Measurements from ENCODE around the gene VTI1A.

VTI1A gene

DNA sequence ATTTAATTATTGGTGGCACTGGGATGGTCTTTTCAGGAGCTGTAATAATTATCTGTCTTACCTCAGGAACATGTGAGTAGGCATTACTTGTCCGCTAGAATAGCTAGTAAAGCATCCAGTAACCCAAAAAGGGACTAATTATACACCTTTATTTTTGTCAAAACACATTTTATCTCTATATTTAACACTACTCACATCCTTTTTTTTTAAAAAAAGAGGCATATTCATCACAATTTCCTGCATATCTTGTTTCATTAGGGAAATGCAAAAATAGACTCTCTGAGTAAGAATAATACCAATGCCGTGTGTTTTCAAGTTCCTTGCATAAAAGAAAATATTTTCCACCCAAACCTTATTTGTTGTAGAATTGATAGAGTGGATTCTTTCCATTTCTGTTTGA is 99.5 kb downstream of the VTI1A start:
- no peak for DNase-seq (ENCODE audit: low read depth)

DNA sequence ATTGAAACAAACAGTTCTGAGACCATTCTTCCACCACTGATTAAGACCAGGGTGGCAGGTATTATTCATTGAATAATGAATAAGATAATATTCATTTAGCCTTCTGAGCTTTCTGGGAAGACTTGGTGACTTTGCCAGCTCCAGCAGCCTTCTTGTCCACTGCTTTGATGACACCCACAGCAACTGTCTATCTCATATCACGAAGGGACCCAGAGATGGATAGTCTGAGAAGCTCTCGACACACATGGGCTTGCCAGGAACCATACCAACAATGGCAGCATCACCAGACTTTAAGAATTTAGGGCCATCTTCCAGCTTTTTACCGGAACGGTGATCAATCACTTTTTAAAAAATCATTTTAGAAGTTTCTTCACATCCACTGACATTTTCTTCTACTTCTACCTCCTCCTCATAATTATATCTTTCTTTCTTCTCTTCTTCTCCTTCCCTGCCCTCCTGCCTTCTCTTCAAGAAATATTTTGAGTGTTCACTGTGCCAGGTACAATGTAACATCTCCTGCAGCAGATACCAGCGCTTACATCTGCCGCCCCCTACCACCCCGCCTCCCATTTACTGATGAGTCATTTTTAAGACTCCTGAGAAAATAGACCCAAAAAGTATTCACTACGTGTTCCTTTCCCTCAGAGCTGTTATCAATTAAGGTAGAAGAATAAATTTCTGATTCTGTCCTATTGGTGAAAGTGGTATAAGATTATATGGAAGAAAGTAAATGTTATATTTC is 101.7 kb downstream of the VTI1A start:
- no peak for DNase-seq (ENCODE audit: low read depth)

DNA sequence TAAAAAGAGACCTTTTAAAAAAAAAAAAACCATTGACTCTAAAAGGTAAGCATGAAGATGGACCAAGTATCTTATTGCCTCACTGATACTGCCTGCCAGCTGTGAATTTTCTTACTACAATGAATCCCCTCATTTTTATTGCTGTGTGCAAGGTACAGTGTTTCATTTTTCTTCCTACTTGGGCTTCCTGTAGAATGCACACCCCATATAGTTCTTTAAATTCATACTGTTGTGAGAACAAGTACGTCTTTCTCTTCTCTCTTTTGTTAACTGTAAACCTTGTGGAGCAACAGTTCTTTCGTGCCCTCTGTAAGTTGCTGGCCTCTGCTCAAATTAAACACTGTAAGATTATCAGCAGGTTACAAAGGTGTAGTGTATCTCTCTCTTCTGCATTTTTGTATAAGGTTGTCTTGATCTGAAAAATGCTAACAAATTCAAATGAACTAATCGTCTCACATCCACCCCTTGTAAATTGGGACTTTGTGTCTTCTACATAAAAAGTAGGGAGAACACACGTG is 105.6 kb downstream of the VTI1A start:
- DNase-seq (ENCODE audit: low read depth) = no peak

DNA sequence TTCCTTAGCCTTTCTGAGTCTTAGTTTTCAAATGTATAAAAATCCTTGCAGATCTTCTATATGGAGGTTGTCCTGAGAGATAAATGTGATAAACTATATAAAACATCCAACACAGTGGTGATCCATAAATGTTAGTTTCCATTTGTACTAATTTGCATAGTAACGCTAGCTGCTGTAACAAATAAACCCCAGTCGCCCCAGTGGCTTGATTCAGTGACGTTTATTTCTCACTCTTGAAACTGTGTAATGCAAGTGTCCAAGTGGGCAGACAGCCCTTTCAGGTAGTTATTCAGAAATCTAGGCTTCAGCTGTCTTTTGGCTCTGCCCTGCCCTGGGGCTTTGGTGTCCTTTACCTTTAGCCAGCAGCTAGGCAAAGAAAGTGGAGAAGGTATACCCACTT is 106.3 kb downstream of the VTI1A start:
- no peak for DNase-seq (ENCODE audit: low read depth)

DNA sequence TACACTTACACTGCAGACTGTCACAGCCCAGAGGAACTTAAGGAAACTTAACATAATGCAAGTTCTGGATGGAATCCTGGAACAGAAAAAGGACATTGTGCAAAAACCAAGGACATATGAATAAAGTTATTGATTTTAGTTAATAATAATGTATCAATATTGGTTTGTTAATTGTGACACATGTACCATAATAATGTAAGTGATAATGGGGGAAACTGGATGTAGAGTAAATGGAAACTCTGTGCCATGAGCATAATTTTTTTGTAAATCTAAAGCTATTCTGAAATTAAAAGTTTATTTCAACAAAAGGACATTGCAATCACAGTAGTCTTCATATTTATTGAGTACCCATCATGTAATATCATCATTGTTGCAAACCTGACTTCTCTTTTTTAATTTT is 107.2 kb downstream of the VTI1A start:
- DNase-seq (ENCODE audit: low read depth) = no peak

DNA sequence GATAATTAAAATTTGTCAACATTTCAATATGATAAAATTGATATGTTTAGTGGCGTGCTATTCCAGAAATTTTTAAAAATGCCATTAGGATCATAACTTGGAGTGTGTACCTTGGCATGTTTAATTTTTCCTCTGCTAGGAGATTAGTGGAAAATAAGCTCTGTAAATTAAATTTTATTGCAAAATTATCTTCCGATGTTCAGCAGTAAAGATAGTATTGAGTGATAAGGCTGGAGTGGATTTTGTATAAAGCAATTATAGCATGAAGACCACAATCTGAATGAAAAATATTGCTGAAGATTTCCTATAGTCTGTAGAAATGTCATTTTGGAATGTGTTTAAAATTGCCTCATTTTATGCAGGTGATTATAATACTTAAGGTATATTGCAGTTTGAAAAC is 110.2 kb downstream of the VTI1A start:
- DNase-seq (ENCODE audit: low read depth) = no peak

DNA sequence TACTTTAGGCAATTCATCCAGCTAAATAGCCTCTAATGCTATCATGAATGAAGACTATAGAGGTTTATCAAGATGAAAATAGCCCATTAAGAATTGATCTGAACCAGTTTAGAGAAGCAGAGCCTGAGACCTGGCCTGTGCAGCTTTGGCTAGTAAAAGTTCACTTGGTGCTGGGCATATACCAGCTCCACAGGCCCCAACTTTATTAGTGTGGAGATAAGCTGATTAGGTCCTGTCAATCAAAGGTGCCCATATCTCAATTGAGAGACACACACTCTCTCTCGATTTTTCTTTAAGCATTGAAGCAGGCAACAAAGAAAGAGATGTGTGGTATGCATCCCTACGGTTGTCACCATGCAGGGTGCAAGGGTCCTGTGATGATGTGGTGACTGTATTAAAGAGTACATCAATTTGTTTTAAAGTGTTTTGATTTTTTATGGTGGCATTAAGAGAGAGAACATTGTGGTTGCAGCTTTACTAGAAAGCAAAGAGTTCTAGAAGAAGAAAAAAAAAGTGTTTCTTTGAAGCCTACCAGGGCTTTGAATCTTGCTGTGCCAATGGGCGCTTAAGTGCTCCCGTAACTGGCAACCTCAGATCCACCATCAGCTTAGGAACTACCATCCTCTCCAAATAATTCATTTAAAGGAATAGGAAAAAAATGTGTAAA is 111.6 kb downstream of the VTI1A start:
- no peak for DNase-seq (ENCODE audit: low read depth)

DNA sequence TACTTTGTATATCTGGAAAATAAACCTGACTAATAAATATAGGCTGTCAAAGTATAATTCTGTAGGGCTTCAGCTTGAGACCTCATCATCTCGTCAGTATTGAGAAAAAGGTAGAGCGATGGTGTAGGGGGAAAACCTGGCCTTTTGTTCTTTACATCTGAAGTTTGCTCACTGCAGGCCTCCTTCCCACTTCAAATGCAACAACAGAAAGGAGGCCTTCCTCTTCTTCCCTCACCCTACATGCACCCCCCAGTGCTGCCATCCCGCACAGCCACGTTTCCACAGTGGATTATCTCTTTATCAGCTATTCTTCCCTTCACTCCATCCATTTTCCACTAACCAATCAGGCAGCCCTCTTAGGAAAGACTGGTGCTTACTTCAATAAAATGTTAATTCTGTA is 112.3 kb downstream of the VTI1A start:
- DNase-seq (ENCODE audit: low read depth) = no peak

DNA sequence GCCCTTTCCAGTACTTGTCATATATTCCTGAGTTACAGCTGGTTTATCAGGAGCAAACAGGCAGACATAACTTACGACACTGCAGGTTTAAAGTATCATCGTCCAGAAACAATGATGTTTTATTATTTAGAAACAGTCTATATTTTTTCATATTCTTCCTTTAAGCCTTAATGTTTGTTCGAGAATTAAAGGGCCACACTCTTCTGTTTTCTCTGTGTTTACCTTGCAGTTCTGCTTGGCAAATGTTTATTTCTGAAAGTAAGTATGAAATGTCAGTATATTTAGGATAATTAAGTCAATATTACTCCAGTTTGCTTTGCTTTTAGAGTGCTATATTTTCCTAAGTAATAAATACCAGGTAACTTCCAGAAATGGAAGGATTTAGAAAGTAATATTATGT is 115.1 kb downstream of the VTI1A start:
- DNase-seq (ENCODE audit: low read depth) = no peak

DNA sequence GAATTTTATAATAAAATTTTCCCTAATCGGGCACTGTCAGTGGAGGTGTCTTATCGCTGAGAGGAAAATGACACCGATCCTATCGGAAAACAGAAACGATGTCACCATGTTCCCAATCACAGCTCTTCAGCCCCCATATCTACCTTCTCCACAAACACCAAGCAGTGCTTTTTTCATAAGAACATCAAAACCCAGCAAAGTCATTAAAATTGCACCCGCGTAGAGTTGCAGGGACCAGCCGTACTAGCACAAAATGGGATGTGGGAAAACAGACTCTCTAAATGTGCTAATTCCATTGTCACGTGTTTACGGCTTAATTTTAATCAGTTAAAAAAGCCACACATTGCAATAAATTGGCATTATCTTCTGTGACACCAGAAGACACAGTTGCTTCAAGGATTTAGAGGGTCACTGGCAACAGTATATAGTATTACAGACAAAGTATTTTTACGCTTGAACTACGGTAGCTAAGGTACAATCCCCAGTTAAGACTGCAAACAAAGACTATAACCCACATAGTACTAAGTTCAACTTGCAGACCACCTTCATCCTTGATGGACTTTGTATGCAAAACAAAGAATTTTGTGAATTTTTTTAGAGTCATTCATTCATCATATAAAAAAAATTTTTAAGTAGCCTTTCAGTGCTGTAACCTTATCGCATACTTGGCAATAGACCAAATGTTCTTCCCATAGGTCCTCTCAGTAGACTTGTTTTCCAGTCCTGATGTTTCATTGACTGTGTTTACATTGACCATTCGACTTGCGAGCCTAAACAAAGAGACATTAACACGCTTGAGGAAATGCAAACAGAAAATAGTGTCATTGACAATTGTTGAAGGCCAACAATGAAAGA is 116.0 kb downstream of the VTI1A start:
- DNase-seq (ENCODE audit: low read depth) = peak; percentile 35

DNA sequence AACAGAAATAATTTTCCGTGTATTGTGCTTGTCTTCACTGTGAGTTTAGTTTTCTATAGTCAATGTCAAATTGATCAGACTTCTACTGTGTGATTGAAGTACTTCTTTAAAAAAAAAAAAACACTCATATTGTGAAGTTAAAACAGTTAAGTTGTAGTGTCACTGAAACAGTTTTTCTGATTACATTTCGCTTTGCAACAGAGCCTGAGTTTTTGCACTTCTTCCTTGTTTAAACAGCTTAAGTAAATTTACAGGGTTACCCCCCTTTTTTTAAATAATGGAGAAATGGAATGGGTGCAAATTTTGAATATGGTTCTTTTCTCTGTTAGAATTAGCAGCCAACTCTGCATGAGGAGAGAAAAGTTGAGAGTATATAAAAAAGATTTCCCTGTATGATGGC is 117.3 kb downstream of the VTI1A start:
- DNase-seq (ENCODE audit: low read depth) = no peak

DNA sequence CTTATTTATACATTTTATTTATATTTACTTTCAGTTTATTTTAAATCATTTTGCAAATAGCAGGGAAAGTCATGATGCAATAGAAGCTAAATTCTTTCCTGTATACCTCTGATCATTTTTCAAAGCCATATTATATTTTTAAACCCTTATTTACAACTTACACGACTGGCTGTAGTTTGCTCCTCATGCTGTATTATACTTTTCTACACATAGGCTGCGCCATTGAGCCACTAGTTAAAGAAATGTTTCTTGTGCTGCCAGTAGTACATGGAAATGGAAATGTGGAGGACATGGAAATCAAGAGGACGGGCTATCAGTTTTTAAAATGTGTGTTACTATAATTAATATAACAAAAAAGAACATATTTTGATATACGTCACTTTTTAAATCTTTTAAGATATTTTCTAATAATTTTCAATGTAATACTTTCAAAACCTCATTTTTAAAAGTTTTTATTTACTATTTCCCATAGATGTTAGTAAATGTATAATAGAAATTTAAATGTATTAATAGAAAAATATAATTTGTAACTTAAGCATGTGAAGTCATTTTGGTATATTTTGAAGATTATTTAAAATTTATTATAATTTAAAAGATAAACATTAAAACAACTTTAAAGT is 118.5 kb downstream of the VTI1A start:
- DNase-seq (ENCODE audit: low read depth) = peak; percentile 77

DNA sequence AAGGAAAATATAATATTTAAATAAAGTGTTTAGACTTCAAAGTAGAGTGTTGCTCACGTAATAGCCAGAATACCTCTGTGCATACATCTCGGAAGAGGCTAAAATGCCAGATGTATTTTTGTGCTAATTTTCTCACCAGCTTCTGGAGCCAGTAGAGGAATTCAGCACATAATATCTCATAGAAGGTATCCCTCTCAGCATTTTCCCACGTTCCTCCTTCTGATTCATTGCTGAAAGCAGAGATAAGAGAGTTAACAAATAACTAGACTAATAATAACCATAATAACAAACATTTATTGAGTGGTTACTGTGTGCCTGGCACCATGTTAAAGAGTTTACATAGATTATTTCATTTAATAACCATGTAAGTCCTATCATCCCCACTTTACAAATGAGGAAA is 123.6 kb downstream of the VTI1A start:
- no peak for DNase-seq (ENCODE audit: low read depth)

DNA sequence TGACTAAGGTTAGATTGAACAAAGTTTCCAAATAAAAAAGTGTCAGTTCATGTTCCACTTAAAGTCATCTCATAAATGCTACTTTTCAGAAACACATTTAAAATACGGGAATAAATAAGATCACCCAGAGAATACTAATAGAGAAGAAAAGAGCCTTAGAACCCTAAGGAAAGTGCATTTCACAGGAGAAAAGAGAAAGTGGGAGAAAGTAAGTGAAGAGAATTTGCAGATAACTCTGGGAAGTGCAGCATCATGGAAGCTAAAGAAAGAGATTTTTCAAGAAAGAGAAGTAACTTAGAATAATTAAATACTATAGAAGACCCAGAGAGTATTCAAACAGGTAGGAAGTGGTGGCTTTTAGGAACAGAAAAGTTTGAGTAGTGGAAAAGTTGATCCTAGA is 132.6 kb downstream of the VTI1A start:
- no peak for DNase-seq (ENCODE audit: low read depth)

DNA sequence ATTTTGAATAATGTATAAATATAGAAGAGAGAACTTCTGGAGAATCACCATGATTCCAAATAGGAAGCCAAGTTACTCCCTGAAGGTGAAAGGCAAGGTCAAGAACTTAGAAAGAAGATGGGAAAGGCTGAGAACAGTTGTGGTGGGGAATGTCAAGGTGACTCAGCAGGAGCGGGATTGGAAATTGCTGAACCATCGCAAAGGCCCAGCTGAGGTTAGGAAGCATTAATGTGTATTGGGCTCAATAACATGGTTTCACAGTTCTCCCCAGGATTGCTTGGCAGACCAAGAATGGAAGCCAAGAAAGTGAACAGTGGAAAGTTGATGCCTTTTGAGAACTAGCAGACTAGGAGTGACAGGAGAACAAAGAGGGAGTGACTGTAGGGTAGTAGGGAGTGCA is 133.3 kb downstream of the VTI1A start:
- DNase-seq (ENCODE audit: low read depth) = no peak

DNA sequence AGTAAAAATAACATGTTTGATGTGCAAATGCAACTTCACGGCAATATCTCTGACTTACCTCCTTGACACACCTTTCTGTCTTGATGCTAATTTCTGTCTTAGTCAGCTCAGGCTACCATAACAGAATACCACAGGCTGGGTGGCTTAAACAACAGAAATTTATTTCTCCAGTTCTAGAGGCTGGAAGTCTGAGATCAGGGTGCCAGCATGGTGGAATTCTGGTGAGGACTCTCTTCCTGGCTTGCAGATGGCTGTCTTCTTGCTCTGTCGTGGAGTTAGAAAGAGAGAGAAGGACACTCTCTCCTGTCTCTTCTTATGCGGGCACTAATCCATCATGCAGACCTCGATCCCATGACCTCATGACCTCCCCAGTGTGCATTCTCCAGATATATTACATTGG is 134.9 kb downstream of the VTI1A start:
- no peak for DNase-seq (ENCODE audit: low read depth)

DNA sequence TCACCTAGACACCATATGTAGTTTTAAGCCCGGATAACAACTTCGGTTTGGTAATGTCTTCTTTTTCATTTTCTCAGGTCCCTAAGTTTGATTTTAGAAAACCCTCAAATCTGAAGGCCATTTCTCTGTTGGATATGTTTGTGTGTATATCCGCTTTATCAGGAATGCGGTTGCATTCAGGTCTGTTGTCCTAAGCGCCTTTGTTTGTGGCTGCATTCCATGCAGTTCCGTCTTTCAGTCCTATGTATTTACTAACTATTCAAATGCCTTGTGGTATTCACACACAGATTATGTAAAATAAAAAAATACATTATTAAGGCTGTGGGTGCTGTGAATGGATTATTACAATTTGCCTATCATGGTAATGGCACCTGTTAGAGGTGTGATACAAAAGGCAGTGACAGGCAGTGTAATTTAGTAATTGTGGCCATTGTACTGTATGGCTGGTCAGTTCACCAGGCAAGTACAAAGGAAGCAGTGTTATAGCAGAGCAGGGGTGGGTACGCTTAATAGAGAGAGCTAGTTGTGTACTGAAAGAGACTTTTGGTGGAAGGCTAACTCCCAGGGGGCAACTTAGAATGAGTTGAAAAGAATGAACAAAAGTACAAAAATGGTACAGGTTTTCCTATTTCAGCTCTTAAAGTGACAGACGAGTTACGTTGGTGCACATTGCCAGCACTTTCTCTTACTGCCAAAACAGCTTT is 136.4 kb downstream of the VTI1A start:
- DNase-seq (ENCODE audit: low read depth) = no peak

DNA sequence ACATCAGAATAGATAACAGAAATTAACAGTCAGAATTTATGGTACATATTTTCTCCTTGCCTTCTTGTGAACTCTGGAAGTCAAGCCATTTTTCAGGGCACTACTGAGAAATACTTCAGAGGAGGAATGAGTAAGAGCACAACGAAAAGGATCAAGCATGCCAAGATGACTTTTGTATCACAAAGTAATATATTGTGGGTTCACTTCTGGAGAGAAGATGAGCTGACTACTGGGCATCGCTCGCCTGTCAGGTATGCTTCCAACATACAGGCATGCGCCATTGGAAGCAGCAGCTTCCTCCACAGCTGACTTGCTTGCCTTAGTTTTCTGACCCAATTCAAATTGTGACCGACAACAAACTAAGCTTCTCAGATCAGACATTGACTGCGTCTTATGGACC is 137.3 kb downstream of the VTI1A start:
- no peak for DNase-seq (ENCODE audit: low read depth)

DNA sequence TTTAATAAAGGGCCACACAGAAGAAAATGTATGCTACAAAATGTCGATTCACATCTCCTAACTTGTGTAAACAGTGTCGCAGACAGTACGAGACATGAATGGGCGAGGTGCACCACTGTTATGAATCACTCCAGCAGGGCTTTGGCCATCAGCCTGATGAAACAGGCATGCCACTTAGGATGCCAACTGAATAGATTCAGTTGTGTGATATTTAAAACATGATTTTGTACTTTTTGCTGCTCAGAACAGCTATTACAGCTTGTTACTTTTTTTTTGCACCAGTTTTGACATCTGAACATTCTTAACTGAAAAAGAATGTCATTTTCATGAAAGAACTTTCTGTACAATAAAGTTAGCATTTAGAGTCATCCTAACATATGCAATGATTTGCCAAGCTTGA is 138.1 kb downstream of the VTI1A start:
- peak; percentile 56 for DNase-seq (ENCODE audit: low read depth)

DNA sequence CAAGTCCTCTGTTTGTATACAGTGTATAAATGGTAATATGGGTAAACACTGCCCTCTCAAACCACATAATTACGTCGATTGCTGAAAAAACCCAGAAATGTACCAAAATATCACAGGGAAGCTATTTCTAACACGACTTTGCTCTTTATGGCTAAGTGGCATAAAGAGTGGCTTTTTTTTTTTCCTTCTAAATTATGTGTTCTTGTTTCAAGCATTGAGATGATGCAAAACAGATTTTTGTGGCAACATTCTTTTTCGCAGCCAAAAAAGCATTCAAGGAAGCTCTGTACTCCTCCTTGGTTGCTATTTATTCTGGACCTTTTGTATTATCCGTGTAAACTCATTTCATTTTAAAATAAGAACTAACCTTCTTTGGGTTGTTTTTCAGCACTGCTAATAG is 138.9 kb downstream of the VTI1A start:
- DNase-seq (ENCODE audit: low read depth) = no peak

DNA sequence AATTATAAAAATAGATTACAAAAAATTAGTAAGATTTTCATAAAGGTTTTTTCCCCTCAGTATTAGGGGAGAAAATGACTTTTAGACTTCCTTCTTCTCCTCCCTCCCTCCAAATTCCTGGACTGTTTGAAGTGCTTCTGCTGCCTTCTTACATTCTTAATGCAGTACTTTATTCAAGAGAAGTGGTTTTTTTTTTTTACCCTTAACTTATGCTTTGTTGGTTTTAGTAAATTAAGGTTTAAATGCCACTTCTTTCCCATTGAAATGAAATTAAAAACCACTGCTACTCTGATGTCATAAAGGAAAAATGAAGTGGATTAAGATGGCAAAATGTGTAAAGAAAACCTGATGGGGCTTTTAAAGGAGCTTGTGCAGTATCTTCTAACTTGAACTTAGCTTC is 140.7 kb downstream of the VTI1A start:
- peak; percentile 9 for DNase-seq (ENCODE audit: low read depth)

All from iris pigment epithelial cell (primary cell).